Keratinocyte (primary cell): ENCODE measurements around the gene SLC34A1.

ENCODE experiments used
- EZH2 ChIP-seq: IDR thresholded peaks from one replicate; pipeline ENCODE4 v1.6.1; 2012; ENCODE audit warnings: inconsistent platforms, mild to moderate bottlenecking, low read length, moderate library complexity
- TF ChIP-seq, protein P1 (sequence below), 3 experiments: IDR thresholded peaks in 1 of 3; conservative IDR thresholded peaks in 1 of 3; optimal IDR thresholded peaks in 1 of 3; 2 replicates in 2 of 3; 3 replicates in 1 of 3; pipeline versions ENCODE3 to v1.5.1; 2011; ENCODE audit warnings: low read length in 3 of 3, mild to moderate bottlenecking in 3 of 3, moderate library complexity in 2 of 3, control low read depth in 1 of 3, inconsistent platforms in 1 of 3; ENCODE audit not compliant: insufficient read depth in 2 of 3; ENCODE audit errors: extremely low read depth in 1 of 3

DNA sequence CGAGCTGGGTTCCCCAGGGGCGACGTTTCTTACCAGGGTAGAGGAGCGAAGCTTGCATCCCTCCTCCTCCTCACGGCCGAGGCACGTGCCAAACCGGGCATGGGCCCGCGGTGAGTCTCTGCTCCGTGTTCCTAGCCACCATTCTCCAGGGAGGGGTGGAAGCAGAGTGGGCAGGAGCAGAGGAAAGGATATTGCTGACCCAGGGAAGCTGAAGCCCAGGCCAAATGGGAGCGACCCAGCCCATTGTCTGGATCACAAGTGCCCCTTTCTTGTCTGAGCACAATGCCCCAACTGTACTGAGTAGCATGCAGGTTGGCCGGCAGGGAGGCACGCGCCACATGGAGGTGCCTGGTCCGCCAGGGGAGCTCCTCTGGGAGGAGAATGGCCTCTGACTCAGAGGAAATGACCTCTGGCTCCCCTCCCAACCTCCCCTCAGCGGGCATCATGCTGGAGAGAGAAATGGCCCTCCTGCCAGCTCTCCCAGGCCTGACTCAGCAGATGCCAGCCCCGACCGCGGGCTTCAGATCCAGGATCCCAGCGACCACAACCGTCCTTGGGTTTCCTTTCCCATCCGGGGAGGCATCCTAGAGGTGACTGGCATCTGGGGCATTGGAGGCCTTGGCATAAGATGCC lies 63.5 kb downstream of the SLC34A1 start:
- TF ChIP-seq, protein P1, sequence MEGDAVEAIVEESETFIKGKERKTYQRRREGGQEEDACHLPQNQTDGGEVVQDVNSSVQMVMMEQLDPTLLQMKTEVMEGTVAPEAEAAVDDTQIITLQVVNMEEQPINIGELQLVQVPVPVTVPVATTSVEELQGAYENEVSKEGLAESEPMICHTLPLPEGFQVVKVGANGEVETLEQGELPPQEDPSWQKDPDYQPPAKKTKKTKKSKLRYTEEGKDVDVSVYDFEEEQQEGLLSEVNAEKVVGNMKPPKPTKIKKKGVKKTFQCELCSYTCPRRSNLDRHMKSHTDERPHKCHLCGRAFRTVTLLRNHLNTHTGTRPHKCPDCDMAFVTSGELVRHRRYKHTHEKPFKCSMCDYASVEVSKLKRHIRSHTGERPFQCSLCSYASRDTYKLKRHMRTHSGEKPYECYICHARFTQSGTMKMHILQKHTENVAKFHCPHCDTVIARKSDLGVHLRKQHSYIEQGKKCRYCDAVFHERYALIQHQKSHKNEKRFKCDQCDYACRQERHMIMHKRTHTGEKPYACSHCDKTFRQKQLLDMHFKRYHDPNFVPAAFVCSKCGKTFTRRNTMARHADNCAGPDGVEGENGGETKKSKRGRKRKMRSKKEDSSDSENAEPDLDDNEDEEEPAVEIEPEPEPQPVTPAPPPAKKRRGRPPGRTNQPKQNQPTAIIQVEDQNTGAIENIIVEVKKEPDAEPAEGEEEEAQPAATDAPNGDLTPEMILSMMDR (optimal IDR thresholded peaks at IDR 0.05 in 1 of 3, IDR thresholded peaks at IDR 0.05 in 1 of 3, conservative IDR thresholded peaks at IDR 0.05 in 1 of 3; ENCODE audit: extremely low read depth in 1 of 3, insufficient read depth in 2 of 3, low read length in 3 of 3) = no peak
- TF ChIP-seq EZH2 = no peak
